ENCODE measurements around the gene NCAPD3. TPM values are rescaled to one million over a fixed set of nuclear protein-coding genes. Genes with fewer than 3 reads are reported as not detected.

Gene NCAPD3
- total RNA-seq, 1 donor from 2014 or later: 21.7 TPM

DNA sequence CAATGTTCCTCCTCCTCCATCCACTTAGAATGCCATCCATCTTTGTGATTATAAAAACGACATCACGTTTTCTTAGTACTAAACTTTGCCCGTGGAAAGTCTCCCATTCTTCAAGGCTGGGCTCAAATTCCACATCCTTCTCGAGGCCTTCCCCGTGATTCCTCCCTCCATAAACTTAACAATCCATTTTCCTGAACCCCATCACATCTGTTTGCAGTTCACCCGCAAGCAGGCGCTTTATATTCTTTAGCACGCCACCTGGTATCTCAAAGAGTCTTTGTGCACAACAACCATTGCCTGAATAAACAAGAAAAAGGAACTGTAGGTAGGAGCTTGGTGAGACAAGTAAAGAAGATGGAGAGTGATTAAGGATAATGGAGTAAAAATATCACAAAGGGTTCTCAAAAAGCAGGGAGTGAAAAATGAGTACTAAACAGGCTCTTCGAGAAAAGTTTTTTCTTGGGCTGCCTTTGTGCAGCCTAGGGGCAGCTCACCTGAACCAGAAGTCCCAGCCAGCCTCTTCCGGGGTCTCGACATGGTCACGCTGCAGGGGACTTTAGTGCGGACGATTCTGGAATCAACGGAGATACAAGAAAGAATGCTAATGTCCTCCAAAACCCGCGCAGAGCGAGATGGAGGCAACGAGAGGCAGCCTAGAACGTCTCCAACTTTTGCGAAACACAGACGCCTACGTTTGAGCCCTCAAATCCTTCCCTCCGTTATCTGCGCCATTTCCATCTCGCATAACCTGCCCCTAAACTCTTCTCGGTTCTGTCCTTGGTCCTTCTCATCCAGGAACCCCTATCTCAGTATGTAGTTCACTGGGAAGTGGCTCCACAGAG is 28.8 kb upstream of the NCAPD3 start:
- peak; percentile 25 for ATAC-seq
- no peak for DNase-seq (ENCODE audit: low spot score)

DNA sequence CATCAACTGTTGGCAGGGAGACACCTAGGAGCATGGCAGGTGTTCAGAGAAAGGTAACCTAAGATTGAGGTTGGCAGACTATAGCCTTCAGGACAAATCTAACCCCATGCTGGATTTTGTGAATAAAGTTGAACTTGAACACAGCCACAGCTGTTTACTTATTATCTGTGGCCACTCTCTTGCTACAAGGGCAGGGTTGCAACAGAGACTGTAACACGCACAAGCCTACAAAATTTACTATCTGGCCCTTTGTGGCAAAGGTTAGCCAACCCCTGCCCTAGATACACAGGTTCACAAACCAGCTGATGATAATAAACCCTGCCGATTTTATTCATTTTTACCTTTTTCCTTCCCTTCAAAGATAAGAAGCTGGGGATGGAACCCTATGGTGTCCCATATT is 26.9 kb upstream of the NCAPD3 start:
- DNase-seq (ENCODE audit: low spot score) (peak; percentile 84), ATAC-seq (peak; percentile 64)

DNA sequence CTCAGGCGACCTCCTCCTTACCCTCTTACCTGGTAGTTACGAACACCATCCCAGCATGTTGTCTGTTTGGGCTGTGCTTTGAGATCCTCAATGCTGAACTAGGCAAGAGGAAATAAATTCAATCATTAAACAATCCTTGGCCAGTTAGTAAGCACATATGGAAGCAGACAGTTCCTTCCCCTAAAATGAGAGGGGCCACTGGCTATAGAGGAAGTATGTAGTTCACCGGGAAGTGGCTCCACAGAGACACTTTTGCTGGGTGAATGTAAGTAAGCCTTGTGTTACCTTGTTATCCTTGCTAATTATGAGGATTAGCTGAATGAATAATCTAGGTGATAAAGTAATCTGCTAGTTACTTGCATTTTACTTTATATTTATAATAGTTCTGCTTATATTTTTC is 26.5 kb upstream of the NCAPD3 start:
- DNase-seq (ENCODE audit: low spot score) (no peak), ATAC-seq (no peak)

DNA sequence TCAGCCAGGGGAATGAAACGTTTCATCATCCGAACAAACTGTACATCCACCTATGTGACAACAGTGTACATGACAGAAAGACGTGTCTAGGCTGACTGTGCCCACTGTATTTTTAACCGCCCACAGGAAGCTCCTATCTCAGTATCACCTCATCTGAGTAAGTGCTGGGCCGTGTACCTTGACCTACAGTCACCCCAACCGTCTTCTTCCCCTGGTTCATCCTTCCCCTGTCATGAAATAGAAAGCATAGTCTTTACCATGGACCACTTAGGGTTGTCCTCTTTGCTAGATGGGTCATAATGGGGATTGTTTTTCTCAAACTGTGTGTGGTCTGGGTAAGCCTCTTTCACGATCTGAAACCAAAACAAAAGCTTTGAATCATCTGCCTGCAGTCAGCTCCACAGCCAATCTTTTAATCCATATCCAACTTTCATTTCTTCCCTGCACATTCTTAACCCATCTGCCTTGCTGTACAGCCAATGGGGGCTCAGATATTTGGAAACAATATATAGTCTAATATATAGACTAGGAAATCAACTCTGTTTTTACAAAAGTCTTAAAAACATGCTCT is 25.2 kb upstream of the NCAPD3 start:
- ATAC-seq: no peak
- DNase-seq (ENCODE audit: low spot score): no peak

DNA sequence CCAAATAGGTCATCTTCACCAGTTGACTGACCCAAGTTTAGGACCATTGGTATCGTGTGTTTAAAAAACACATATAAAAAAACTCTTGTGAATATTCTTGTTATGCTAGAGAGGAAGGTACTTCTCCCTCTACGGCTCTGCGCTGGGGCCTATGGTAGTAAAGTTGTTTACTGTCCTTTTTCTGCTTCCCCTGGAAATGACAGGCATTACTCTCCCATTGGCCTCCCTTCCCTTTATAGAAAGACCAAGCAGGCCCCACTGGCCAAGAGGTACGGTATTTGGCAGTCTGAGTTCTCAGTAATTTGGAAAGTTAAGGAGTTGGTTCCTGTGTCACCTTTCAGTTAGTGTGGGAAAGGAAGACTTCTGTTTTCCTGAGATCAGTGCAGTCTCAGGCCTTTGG is 22.9 kb upstream of the NCAPD3 start:
- ATAC-seq (no peak), DNase-seq (ENCODE audit: low spot score) (no peak)

DNA sequence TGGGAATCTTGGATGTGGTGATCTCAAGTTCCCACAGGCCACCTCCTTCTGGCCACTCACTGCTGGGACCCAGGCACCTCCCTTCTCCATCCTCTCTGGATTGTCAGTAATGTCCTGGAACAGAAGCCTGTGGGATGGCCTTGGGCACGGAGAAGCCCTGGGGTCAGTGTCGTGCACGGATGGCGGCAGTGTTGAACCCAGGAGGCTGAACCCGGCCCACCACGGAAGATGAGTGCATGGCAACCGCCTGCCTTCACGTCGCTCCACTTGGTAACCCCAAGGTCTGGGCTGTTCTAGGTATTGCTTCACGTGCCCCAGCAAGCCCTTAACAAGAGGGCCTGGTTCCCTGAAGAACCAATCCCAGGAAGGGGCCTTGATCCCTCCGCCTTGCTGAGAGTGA is 22.3 kb upstream of the NCAPD3 start:
- DNase-seq (ENCODE audit: low spot score): no peak
- no peak for ATAC-seq

DNA sequence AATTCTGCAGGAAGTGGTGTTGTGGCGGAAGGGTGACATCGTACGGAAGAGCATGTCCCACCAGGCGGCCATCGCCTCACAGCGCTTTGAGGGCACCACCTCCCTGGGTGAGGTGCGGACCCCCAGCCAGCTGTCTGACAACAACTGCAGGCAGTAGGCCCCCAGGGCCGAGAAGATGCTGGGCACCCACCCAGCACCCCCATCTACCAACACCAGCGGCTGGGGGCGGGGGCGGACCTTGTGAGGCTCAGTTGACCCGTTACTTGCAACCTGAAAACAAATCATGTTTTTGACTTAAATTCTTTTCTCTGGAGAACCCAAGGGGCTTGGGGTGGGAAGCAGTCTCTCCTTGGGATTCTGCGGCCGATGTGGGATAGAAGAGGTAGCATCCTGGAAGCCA is 21.7 kb upstream of the NCAPD3 start:
- no peak for DNase-seq (ENCODE audit: low spot score)

DNA sequence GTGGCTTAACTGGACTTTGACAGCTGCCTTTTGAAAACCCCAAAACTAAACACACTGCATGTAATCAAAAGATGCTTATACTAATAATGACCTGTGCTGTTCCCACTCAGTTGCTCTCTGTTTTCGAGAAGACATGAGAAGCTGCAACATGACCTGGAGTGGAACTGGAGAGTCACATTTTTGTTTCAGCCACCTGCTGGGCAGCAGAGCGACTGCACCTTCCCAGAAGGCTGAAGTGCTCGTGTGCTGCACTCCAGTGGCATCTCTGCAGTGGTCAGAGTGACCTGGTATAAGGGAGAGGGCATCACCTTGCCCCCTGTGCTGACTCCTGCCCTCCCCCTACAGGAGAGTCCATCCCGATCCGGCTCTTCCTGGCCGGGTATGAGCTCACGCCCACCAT is 20.8 kb upstream of the NCAPD3 start:
- ATAC-seq (peak; percentile 78), DNase-seq (ENCODE audit: low spot score) (no peak)

More for the DNA sequence above, 21.7 kb upstream of the NCAPD3 start:
- no peak for ATAC-seq

- no peak for ATAC-seq
- DNase-seq (ENCODE audit: low spot score): no peak
Measured at GRCh38 chr11:134243913-134244312, 20.1 kb upstream of the NCAPD3 start.

DNA sequence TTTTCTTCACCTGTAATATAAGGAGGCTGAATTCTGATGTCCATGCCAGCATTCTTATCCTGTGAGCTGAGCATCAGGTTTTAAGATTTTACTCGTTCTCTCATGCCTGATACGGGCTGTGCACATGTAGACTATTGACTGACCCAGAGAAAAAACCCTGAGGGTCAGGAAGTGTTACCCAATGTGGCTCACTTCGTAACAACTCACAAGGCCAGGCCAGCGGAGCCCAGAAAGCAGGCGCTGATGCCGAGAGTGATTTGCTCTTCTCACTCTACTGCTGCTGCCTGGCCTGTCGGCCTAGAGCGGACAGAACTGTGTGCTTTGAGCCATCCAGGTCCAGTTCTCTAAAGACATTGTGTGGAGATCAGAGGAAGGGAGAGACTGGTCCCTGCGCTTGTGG is 18.6 kb upstream of the NCAPD3 start:
- DNase-seq (ENCODE audit: low spot score) (peak; percentile 67), ATAC-seq (peak; percentile 81)

GRCh38 chr11:134240592-134240991 is 16.8 kb upstream of the NCAPD3 start:
- no peak for ATAC-seq
- no peak for DNase-seq (ENCODE audit: low spot score)

DNA sequence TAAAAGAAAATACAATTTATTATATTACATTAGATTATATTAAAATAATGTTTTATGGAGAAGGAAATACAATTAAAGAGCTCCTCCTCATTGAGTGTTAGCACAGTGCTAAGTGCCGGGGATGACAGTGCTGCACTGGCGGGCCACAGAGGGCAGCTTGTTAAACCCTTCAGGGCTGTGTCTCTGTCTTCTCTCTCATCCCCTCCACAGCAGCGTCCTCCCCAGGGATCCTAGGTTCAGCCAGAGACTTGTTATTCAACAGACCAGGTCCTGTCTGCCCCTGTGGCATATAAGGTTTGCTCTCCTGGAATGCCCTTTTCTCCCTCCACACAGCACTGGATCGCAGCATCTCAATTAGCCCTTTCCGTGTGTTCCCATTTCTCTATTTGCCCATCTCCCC is 15.2 kb upstream of the NCAPD3 start:
- DNase-seq (ENCODE audit: low spot score) (no peak), ATAC-seq (no peak)

DNA sequence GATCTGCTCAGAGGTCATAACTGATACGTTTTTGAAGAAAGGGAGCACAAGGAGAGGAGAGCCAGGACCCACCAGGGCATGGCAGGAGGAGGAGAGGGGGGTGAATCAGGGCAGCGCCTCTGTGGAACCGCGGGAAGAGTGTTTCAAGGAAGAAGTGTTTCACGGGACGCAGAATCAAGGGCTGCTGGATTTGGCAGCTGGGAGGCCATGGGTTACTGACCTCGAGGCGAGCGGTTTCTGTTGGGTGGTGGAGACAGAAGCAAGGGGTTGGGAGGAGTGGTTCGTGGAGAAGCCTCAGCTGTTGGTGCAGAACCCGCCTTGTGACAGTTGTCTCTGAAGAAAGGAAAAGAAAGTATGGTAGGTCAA is 13.8 kb upstream of the NCAPD3 start:
- ATAC-seq (no peak), DNase-seq (ENCODE audit: low spot score) (no peak)

GRCh38 chr11:134236834-134237556 is 13.2 kb upstream of the NCAPD3 start:
- ATAC-seq (no peak), DNase-seq (ENCODE audit: low spot score) (no peak)

- peak; percentile 84 for ATAC-seq
- peak; percentile 68 for DNase-seq (ENCODE audit: low spot score)
Measured at GRCh38 chr11:134235399-134235798, 11.6 kb upstream of the NCAPD3 start.

GRCh38 chr11:134233729-134234179 is 10.0 kb upstream of the NCAPD3 start:
- no peak for ATAC-seq
- no peak for DNase-seq (ENCODE audit: low spot score)

GRCh38 chr11:134231958-134232659 is 8.3 kb upstream of the NCAPD3 start:
- peak; percentile 82 for ATAC-seq
- DNase-seq (ENCODE audit: low spot score): peak; percentile 58

- no peak for ATAC-seq
- DNase-seq (ENCODE audit: low spot score): no peak
Measured at GRCh38 chr11:134230339-134230738, 6.6 kb upstream of the NCAPD3 start.

- ATAC-seq: no peak
Measured at GRCh38 chr11:134229126-134229790, 5.5 kb upstream of the NCAPD3 start.

DNA sequence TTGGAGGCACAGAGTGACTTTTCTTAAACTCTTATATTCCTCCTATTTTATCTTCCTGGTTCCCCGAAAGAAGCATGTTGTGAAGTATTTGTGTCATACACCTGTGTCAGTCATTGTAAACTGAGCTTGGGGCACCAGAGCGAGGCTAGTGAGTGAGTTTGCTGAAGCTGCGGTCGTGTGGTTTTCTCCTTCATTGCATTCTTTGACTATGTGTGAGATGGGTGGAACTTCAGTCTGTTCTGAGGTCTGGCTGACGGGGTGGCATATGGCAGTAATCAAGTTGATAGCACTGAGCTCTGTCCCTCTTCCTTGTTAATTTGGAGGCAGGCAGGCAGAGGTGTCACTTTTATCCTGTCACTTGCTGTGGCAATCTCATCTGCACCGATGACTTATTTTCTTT is 4.9 kb upstream of the NCAPD3 start:
- DNase-seq (ENCODE audit: low spot score) (no peak), ATAC-seq (no peak)

More at GRCh38 chr11:134229126-134229790, 5.5 kb upstream of the NCAPD3 start:
- no peak for DNase-seq (ENCODE audit: low spot score)
